ENCODE measurements around the gene CLRN3. TPM values are rescaled to one million over a fixed set of nuclear protein-coding genes. Genes with fewer than 3 reads are reported as not detected.

Gene CLRN3
- total and polyA plus RNA-seq, 2 experiments from 2014 or later: 21.5 to 52.8 TPM

GRCh38 chr10:127872011-127872761, 20.6 kb downstream of the CLRN3 start:
- Histone ChIP-seq H4K20me1 (ENCODE audit: insufficient read depth, poor library complexity, severe bottlenecking) (no peaks in the 10 kb centered on the region), H3K9me3 (ENCODE audit: low read depth) (no peaks in the 10 kb centered on the region), H3K4me2 (no peak overlapping the region), H3K27ac (no peak overlapping the region), H3K36me3 (replicated peaks; ENCODE audit: insufficient read depth, low read depth) (no peaks in the 10 kb centered on the region), H3K4me1 (ENCODE audit: insufficient read depth) (peaks cover 6% of the 10 kb centered on the region), H2AFZ (no peak overlapping the region), H3K27me3 (no peaks in the 10 kb centered on the region), H3K4me3 (no peak overlapping the region), H3K79me2 (no peaks in the 10 kb centered on the region), H3K9me2 (replicated peaks; ENCODE audit: insufficient read depth) (no peaks in the 10 kb centered on the region)
- no peak for DNase-seq (ENCODE audit: low spot score)
- TF ChIP-seq EZH2 (IDR thresholded peaks at IDR 0.05; ENCODE audit: borderline replicate concordance): no peak
- TF ChIP-seq CTCF (IDR thresholded peaks at IDR 0.05; ENCODE audit: poor library complexity): no peak
- TF ChIP-seq EZH2phosphoT487 (IDR thresholded peaks at IDR 0.05; ENCODE audit: low read depth, severe bottlenecking, unreplicated experiment): no peak
- WGBS (ENCODE audit: low lambda C conversion rate, missing lambda C conversion rate): 90% methylated on average over 23 of the region's 23 CpGs

GRCh38 chr10:127871631-127872010, 21.1 kb downstream of the CLRN3 start:
- no peak overlapping the region for H3K4me3 ChIP-seq
- no peak overlapping the region for H3K27ac ChIP-seq
- H3K4me1 ChIP-seq (ENCODE audit: insufficient read depth): peaks cover 9% of the 10 kb centered on the region
- no peak overlapping the region for H2AFZ ChIP-seq
- no peaks in the 10 kb centered on the region for H3K36me3 ChIP-seq (replicated peaks; ENCODE audit: insufficient read depth, low read depth)
- DNase-seq (ENCODE audit: low spot score): no peak
- H3K9me2 ChIP-seq (replicated peaks; ENCODE audit: insufficient read depth): no peaks in the 10 kb centered on the region
- H3K9me3 ChIP-seq (ENCODE audit: low read depth): no peaks in the 10 kb centered on the region
- TF ChIP-seq EZH2 (IDR thresholded peaks at IDR 0.05; ENCODE audit: borderline replicate concordance): no peak
- TF ChIP-seq CTCF (IDR thresholded peaks at IDR 0.05; ENCODE audit: poor library complexity): no peak
- no peak for TF ChIP-seq EZH2phosphoT487 (IDR thresholded peaks at IDR 0.05; ENCODE audit: low read depth, severe bottlenecking, unreplicated experiment)
- 88% methylated on average over 7 of the region's 7 CpGs for WGBS (ENCODE audit: low lambda C conversion rate, missing lambda C conversion rate)
- H3K27me3 ChIP-seq: no peaks in the 10 kb centered on the region
- H4K20me1 ChIP-seq (ENCODE audit: insufficient read depth, poor library complexity, severe bottlenecking): no peaks in the 10 kb centered on the region
- H3K4me2 ChIP-seq: no peak overlapping the region
- H3K79me2 ChIP-seq: no peaks in the 10 kb centered on the region

GRCh38 chr10:127869329-127869728, 23.4 kb downstream of the CLRN3 start:
- TF ChIP-seq CTCF (IDR thresholded peaks at IDR 0.05; ENCODE audit: poor library complexity) (no peak), EZH2 (IDR thresholded peaks at IDR 0.05; ENCODE audit: borderline replicate concordance) (no peak), EZH2phosphoT487 (IDR thresholded peaks at IDR 0.05; ENCODE audit: low read depth, severe bottlenecking, unreplicated experiment) (no peak)
- no peaks in the 10 kb centered on the region for H3K79me2 ChIP-seq
- peaks cover 10% of the 10 kb centered on the region for H3K4me1 ChIP-seq (ENCODE audit: insufficient read depth)
- H4K20me1 ChIP-seq (ENCODE audit: insufficient read depth, poor library complexity, severe bottlenecking): no peaks in the 10 kb centered on the region
- no peaks in the 10 kb centered on the region for H3K9me3 ChIP-seq (ENCODE audit: low read depth)
- no peak overlapping the region for H2AFZ ChIP-seq
- H3K4me3 ChIP-seq: no peak overlapping the region
- no peak for DNase-seq (ENCODE audit: low spot score)
- H3K27me3 ChIP-seq: no peaks in the 10 kb centered on the region
- H3K9me2 ChIP-seq (replicated peaks; ENCODE audit: insufficient read depth): no peaks in the 10 kb centered on the region
- H3K4me2 ChIP-seq: no peak overlapping the region
- no peak overlapping the region for H3K27ac ChIP-seq
- H3K36me3 ChIP-seq (replicated peaks; ENCODE audit: insufficient read depth, low read depth): no peaks in the 10 kb centered on the region
